ENCODE measurements around the gene KRT83.

KRT83 gene

GRCh38 chr12:52364901-52365489 lies 43.8 kb upstream of the KRT83 start:
- no peak overlapping the region for H3K4me3 ChIP-seq (ENCODE audit: low read depth, low read length)
- no peak for DNase-seq (ENCODE audit: low read depth)
- no peak for TF ChIP-seq CTCF (IDR thresholded peaks at IDR 0.05; ENCODE audit: control insufficient read depth, extremely low read depth, insufficient read depth)

GRCh38 chr12:52364061-52364460 lies 42.9 kb upstream of the KRT83 start:
- DNase-seq (ENCODE audit: low read depth) = no peak
- TF ChIP-seq CTCF (IDR thresholded peaks at IDR 0.05; ENCODE audit: control insufficient read depth, extremely low read depth, insufficient read depth) = no peak
- no peak overlapping the region for H3K4me3 ChIP-seq (ENCODE audit: low read depth, low read length)

- TF ChIP-seq CTCF (IDR thresholded peaks at IDR 0.05; ENCODE audit: control insufficient read depth, extremely low read depth, insufficient read depth) = no peak
- no peak for DNase-seq (ENCODE audit: low read depth)
- no peak overlapping the region for H3K4me3 ChIP-seq (ENCODE audit: low read depth, low read length)
Measured at GRCh38 chr12:52363111-52363679, 42.0 kb upstream of the KRT83 start.

- TF ChIP-seq CTCF (IDR thresholded peaks at IDR 0.05; ENCODE audit: control insufficient read depth, extremely low read depth, insufficient read depth) = 0 out of 2 replicates have a peak, but pooled peaks have one; percentile 14
- no peak overlapping the region for H3K4me3 ChIP-seq (ENCODE audit: low read depth, low read length)
- DNase-seq (ENCODE audit: low read depth) = no peak
Measured at GRCh38 chr12:52362118-52362726, 41.0 kb upstream of the KRT83 start.

GRCh38 chr12:52361553-52361952 lies 40.4 kb upstream of the KRT83 start:
- no peak for DNase-seq (ENCODE audit: low read depth)
- no peak overlapping the region for H3K4me3 ChIP-seq (ENCODE audit: low read depth, low read length)
- TF ChIP-seq CTCF (IDR thresholded peaks at IDR 0.05; ENCODE audit: control insufficient read depth, extremely low read depth, insufficient read depth) = no peak

GRCh38 chr12:52360663-52361271 lies 39.6 kb upstream of the KRT83 start:
- DNase-seq (ENCODE audit: low read depth) = peak; percentile 35
- no peak for TF ChIP-seq CTCF (IDR thresholded peaks at IDR 0.05; ENCODE audit: control insufficient read depth, extremely low read depth, insufficient read depth)
- H3K4me3 ChIP-seq (ENCODE audit: low read depth, low read length) = no peak overlapping the region
